Liver (tissue), 9 donors: ENCODE results near the gene SEPTIN7. TPM values are rescaled to one million over a fixed set of nuclear protein-coding genes. Genes with fewer than 3 reads are reported as not detected.

Source experiments
- DNase-seq: peaks from one replicate; pipeline ENCODE4 v3.0.0-alpha.2; 2017; ENCODE audit warnings: low spot score
- H3K27ac ChIP-seq, 2 donors: one replicate each; pipeline ENCODE4 v1.7.0; 2013; ENCODE audit warnings: inconsistent platforms in 2 of 2, low read length in 2 of 2, control low read depth in 1 of 2, low read depth in 1 of 2, mild to moderate bottlenecking in 1 of 2
- H3K27me3 ChIP-seq, 4 donors: one replicate each; pipeline versions ENCODE4 v1.6.1 to v1.7.0; 2013; ENCODE audit warnings: low read length in 3 of 4, inconsistent platforms in 1 of 4, mild to moderate bottlenecking in 1 of 4, moderate library complexity in 1 of 4; ENCODE audit not compliant: control insufficient read depth in 4 of 4, insufficient read depth in 4 of 4
- H3K36me3 ChIP-seq, 4 donors: one replicate each; pipeline versions ENCODE4 v1.6.1 to v1.7.0; 2013; ENCODE audit warnings: low read length in 3 of 4, mild to moderate bottlenecking in 3 of 4, low read depth in 1 of 4, moderate library complexity in 1 of 4; ENCODE audit not compliant: control insufficient read depth in 4 of 4, insufficient read depth in 3 of 4
- H3K4me1 ChIP-seq, 4 donors: one replicate each; pipeline versions ENCODE4 v1.6.1 to v1.7.0; 2013; ENCODE audit warnings: low read length in 3 of 4, mild to moderate bottlenecking in 3 of 4, moderate library complexity in 1 of 4; ENCODE audit not compliant: control insufficient read depth in 4 of 4, insufficient read depth in 4 of 4
- H3K4me3 ChIP-seq, 3 donors: one replicate each; pipeline versions ENCODE4 v1.6.1 to v1.7.0; 2013; ENCODE audit warnings: low read length in 3 of 3, control low read depth in 1 of 3, low read depth in 1 of 3, mild to moderate bottlenecking in 1 of 3
- H3K9ac ChIP-seq, 2 donors: one replicate each; pipeline ENCODE4 v1.7.0; 2013; ENCODE audit warnings: low read length in 2 of 2, mild to moderate bottlenecking in 2 of 2, moderate library complexity in 2 of 2, control low read depth in 1 of 2, low read depth in 1 of 2
- H3K9me3 ChIP-seq, 4 donors: one replicate each; pipeline versions ENCODE4 v1.6.1 to v1.7.0; 2013; ENCODE audit warnings: low read length in 3 of 4; ENCODE audit not compliant: control insufficient read depth in 4 of 4
- ATF3 ChIP-seq: IDR thresholded peaks from 2 replicates; pipeline ENCODE4 v1.6.1; 2016; ENCODE audit warnings: antibody characterized with exemption
- CTCF ChIP-seq: fragments of 150-350 bp; IDR thresholded peaks from 2 replicates; pipeline ENCODE4 v1.5.1; 2017; ENCODE audit warnings: improper control_type of control experiment, low read depth, low read length; ENCODE audit not compliant: missing input control
- EGR1 ChIP-seq, 2 donors: IDR thresholded peaks; 2 replicates each; pipeline ENCODE4 v1.6.1; 2016 to 2018; ENCODE audit warnings: antibody characterized with exemption in 2 of 2, low read depth in 2 of 2
- FOXA1 ChIP-seq: IDR thresholded peaks from 2 replicates; pipeline ENCODE4 v1.6.1; 2016; ENCODE audit warnings: antibody characterized with exemption
- FOXA2 ChIP-seq: IDR thresholded peaks from 2 replicates; pipeline ENCODE4 v1.6.1; 2016; ENCODE audit warnings: antibody characterized with exemption
- GABPA ChIP-seq, 2 donors: IDR thresholded peaks in 1 of 2; conservative IDR thresholded peaks in 1 of 2; 2 replicates each; pipeline ENCODE4 v1.6.1; 2016; ENCODE audit warnings: antibody characterized with exemption in 2 of 2, mild to moderate bottlenecking in 1 of 2, moderate library complexity in 1 of 2
- HNF4A ChIP-seq, 2 donors: conservative IDR thresholded peaks; 2 replicates each; pipeline ENCODE4 v1.6.1; 2016; ENCODE audit warnings: antibody characterized with exemption in 2 of 2, mild to moderate bottlenecking in 2 of 2
- HNF4G ChIP-seq: IDR thresholded peaks from 2 replicates; pipeline ENCODE4 v1.6.1; 2016; ENCODE audit warnings: antibody characterized with exemption
- JUND ChIP-seq, 2 donors: IDR thresholded peaks; 2 replicates each; pipeline ENCODE4 v1.6.1; 2016; ENCODE audit warnings: antibody characterized with exemption in 2 of 2
- MAX ChIP-seq: IDR thresholded peaks from 2 replicates; pipeline ENCODE4 v1.6.1; 2016; ENCODE audit warnings: antibody characterized with exemption
- RAD21 ChIP-seq, 2 donors: IDR thresholded peaks; 2 replicates each; pipeline ENCODE4 v1.6.1; 2016; ENCODE audit warnings: antibody characterized with exemption in 2 of 2, mild to moderate bottlenecking in 2 of 2
- REST ChIP-seq: IDR thresholded peaks from 2 replicates; pipeline ENCODE4 v1.6.1; 2016; ENCODE audit warnings: antibody characterized with exemption, mild to moderate bottlenecking
- RXRA ChIP-seq, 2 donors: IDR thresholded peaks; 2 replicates each; pipeline ENCODE4 v1.6.1; 2017 to 2018; ENCODE audit warnings: antibody characterized with exemption in 2 of 2, mild to moderate bottlenecking in 1 of 2
- SP1 ChIP-seq: IDR thresholded peaks from 2 replicates; pipeline ENCODE4 v1.6.1; 2018; ENCODE audit warnings: antibody characterized with exemption, mild to moderate bottlenecking
- TAF1 ChIP-seq: conservative IDR thresholded peaks from 2 replicates; pipeline ENCODE4 v1.6.1; 2016; ENCODE audit warnings: antibody characterized with exemption, mild to moderate bottlenecking
- YY1 ChIP-seq: IDR thresholded peaks from 2 replicates; pipeline ENCODE4 v1.6.1; 2016; ENCODE audit warnings: antibody characterized with exemption, mild to moderate bottlenecking
- ZBTB33 ChIP-seq: IDR thresholded peaks from 2 replicates; pipeline ENCODE4 v1.6.1; 2016; ENCODE audit warnings: antibody characterized with exemption
- WGBS: extraction: QIAGEN DNeasy Blood & Tissue Kit; methylation state at CpG from one replicate; pipeline ENCODE4 v1.1.7; 2013; 5-methylcytosine and 5-hydroxymethylcytosine counted together
- polyA plus RNA-seq, 2 donors: library from polyadenylated mRNA; stranded (reverse) in 1 of 2; unstranded in 1 of 2; fragments of 200-250 nt in 1 of 2; fragments of >200 nt in 1 of 2; fragmentation: Nextera tagmentation in 1 of 2; extraction: Ambion mirVana in 1 of 2; gene quantifications; one replicate each; pipeline versions ENCODE4 v1.2.1 to v1.2.3, GENCODE V29; 2013 to 2015
- total RNA-seq, 2 donors: library from RNA; depleted of rRNA; stranded (reverse); fragments of >200 nt; gene quantifications; one replicate each; pipeline ENCODE4 v1.2.3, GENCODE V29; 2014
- donor health status: healthy.
- donor health status: healthy.
- donor health status: healthy.
- donor health status: healthy.
- donor health status: healthy.

SEPTIN7 gene
- total and polyA plus RNA-seq, 4 donors, result 48.3 to 86.1 (median 55.8) TPM

- Histone ChIP-seq H3K9me3 (no peaks in the 10 kb centered on the region), H3K36me3 (no peaks in the 10 kb centered on the region), H3K4me1 (no peaks in the 10 kb centered on the region), H3K27me3 (no peaks in the 10 kb centered on the region), H3K27ac (no peak overlapping the region), H3K4me3 (no peak overlapping the region), H3K9ac (no peak overlapping the region)
- WGBS, result 91% methylated on average over 1 of the region's 1 CpG
- no peak for DNase-seq
- no peak for TF ChIP-seq ZBTB33
- TF ChIP-seq ATF3, result no peak
- no peak for TF ChIP-seq HNF4G
- no peak for TF ChIP-seq FOXA1
- TF ChIP-seq SP1, result no peak
- no peak for TF ChIP-seq FOXA2
- no peak for TF ChIP-seq EGR1 (IDR thresholded peaks at IDR 0.05; ENCODE audit: low read depth in 2 of 2)
- TF ChIP-seq HNF4A (conservative IDR thresholded peaks at IDR 0.05), result no peak
- TF ChIP-seq REST, result no peak
- no peak for TF ChIP-seq MAX
- no peak for TF ChIP-seq RXRA (IDR thresholded peaks at IDR 0.05)
- no peak for TF ChIP-seq RAD21 (IDR thresholded peaks at IDR 0.05)
- TF ChIP-seq JUND (IDR thresholded peaks at IDR 0.05), result no peak
Measured at GRCh38 chr7:35780070-35780469, 20.8 kb upstream of the SEPTIN7 start.

GRCh38 chr7:35781200-35781701 lies 19.6 kb upstream of the SEPTIN7 start:
- 83% methylated on average over 3 of the region's 3 CpGs for WGBS
- no peak for DNase-seq
- Histone ChIP-seq H3K27ac (no peak overlapping the region), H3K9me3 (no peaks in the 10 kb centered on the region), H3K9ac (no peak overlapping the region), H3K36me3 (no peaks in the 10 kb centered on the region), H3K27me3 (no peaks in the 10 kb centered on the region), H3K4me3 (no peak overlapping the region), H3K4me1 (no peaks in the 10 kb centered on the region)
- TF ChIP-seq RXRA (IDR thresholded peaks at IDR 0.05) (no peak), FOXA2 (no peak), GABPA (IDR thresholded peaks at IDR 0.05 in 1 of 2, conservative IDR thresholded peaks at IDR 0.05 in 1 of 2) (no peak), YY1 (no peak), HNF4G (no peak), ATF3 (no peak), RAD21 (IDR thresholded peaks at IDR 0.05) (no peak), ZBTB33 (no peak), MAX (no peak), TAF1 (no peak), CTCF (no peak)
